ENCODE data around the gene ZNF577. TPM values are rescaled to one million over a fixed set of nuclear protein-coding genes. Genes with fewer than 3 reads are reported as not detected.

ZNF577 gene
- total and polyA plus RNA-seq, 2 of the 13 experiments (the other 11 are each of a cell fraction or from before 2014, with no cell fraction given), result 5.7 to 7.6 TPM

- TF ChIP-seq ZNF317 (CRISPR knock-in tag; IDR thresholded peaks at IDR 0.05), result peak; percentile 60; the same call in 1 of the 2 replicates
- TF ChIP-seq ERF (CRISPR knock-in tag; IDR thresholded peaks at IDR 0.05), result 0 out of 2 replicates have a peak, but pooled peaks have one; percentile 30
- TF ChIP-seq MEF2D (CRISPR knock-in tag; IDR thresholded peaks at IDR 0.05), result no peak
- TF ChIP-seq CCDC6 (CRISPR knock-in tag; IDR thresholded peaks at IDR 0.05), result no peak
- no peak for TF ChIP-seq ETV6 (CRISPR knock-in tag; conservative IDR thresholded peaks at IDR 0.05)
- TF ChIP-seq, protein P1, sequence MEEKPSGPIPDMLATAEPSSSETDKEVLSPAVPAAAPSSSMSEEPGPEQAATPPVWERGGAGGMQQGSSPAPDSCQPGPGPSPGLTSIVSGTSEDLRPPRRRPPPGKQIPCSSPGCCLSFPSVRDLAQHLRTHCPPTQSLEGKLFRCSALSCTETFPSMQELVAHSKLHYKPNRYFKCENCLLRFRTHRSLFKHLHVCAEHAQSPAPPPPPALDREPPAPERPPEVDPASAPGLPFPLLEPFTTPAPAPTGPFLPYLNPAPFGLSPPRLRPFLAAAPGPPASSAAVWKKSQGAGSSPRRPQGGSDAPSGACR (CRISPR knock-in tag; IDR thresholded peaks at IDR 0.05), result no peak; the same call in 1 of the 2 replicates
- TF ChIP-seq SMAD1 (CRISPR knock-in tag; IDR thresholded peaks at IDR 0.05; ENCODE audit: borderline replicate concordance, low read depth), result peak; percentile 41; the same call in 1 of the 2 replicates
Measured at GRCh38 chr19:51926784-51927741, 39.3 kb upstream of the ZNF577 start, which contains the start of gene ZNF613 (continued).

DNA sequence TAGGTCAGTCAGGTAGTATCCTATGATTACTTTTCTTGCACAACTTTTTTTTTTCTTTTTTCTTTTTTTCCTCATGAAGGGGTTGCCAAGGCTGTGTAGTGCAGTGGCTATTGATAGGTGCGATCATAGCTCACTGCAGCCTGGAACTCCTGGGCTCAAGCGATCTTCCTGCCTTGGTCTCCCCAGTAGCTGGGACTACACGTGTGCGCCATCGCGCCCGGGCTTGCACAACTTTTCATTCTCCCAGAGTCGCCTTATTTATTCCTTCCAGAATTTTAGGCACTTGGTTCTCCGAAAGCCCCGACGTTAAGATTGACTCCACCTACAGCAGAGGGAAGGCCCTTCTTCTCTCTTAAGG lies 38.7 kb upstream of the ZNF577 start:
- CTCF ChIA-PET (ENCODE audit: low intra/inter-chr PET ratio, low total read pairs), result no interaction called here
- H3K27ac ChIP-seq (ENCODE audit: extremely low read length, insufficient read depth, low read length), result peak overlapping the region; percentile 87
- no peak for ATAC-seq
- peak overlapping the region in 2 of 3 experiments; percentile 88 to 96; a peak in 2 of 6 replicates for H3K4me3 ChIP-seq (replicated peaks in 1 of 3; ENCODE audit: insufficient read depth in 1 of 3, low read depth in 2 of 3, low read length in 3 of 3)
- peak overlapping the region; percentile 84 for H3K9ac ChIP-seq (ENCODE audit: insufficient read depth, low read depth, low read length)
- FAIRE-seq, result no peak
- H3K4me2 ChIP-seq (ENCODE audit: low read depth, low read length), result peak overlapping the region; percentile 66
- intact Hi-C loops (cut with micrococcal nuclease; ENCODE audit: unreplicated experiment) (loop anchor here (2.0 to 10.0 kb wide), 2 partner anchors 22 to 78 kb away; partner anchors contain the start of genes ZNF615 and ZNF649), in situ Hi-C loops (cut with HindIII; ENCODE audit: extremely low pct_ligation_motif_present, low pct_unique_long_range_greater_than_20kb) (no loop called here)
- peaks cover 32% of the 10 kb centered on the region for H3K4me1 ChIP-seq (ENCODE audit: insufficient read depth, low read length)
- no peak overlapping the region for H2AFZ ChIP-seq (ENCODE audit: low read length)
- BruUV-seq (replicated peaks), result no TSS peak
- H3K79me2 ChIP-seq (ENCODE audit: insufficient read depth, low read length), result peaks cover 13% of the 10 kb centered on the region
- no peaks in the 10 kb centered on the region for H4K20me1 ChIP-seq (ENCODE audit: insufficient read depth, low read length)
- H3K36me3 ChIP-seq (replicated peaks in 1 of 2; ENCODE audit: control insufficient read depth in 1 of 2, insufficient read depth in 2 of 2, low read length in 2 of 2), result peaks cover 2 to 9% of the 10 kb centered on the region in 2 experiments; a peak in 3 of 5 replicates
- peaks cover 34% of the 10 kb centered on the region for H3K9me3 ChIP-seq (ENCODE audit: low read length)
- POLR2A ChIA-PET, result no interaction called here
- WGBS (ENCODE audit: low lambda C conversion rate), result 78% methylated on average over 11 of the region's 11 CpGs
- H3K27me3 ChIP-seq (ENCODE audit: control insufficient read depth in 1 of 2, insufficient read depth in 2 of 2, low read length in 2 of 2), result no peaks in the 10 kb centered on the region; a peak in 1 of 5 replicates
- no peak for DNase-seq (ENCODE audit: low spot score)
- no peak for TF ChIP-seq SRSF4 (IDR thresholded peaks at IDR 0.05; ENCODE audit: low read depth, low read length, poor library complexity, severe bottlenecking)
- TF ChIP-seq ZNF337 (CRISPR knock-in tag; IDR thresholded peaks at IDR 0.05; ENCODE audit: borderline replicate concordance, low read depth), result 0 out of 2 replicates have a peak, but pooled peaks have one; percentile 30
- no peak for TF ChIP-seq ZNF746 (CRISPR knock-in tag; IDR thresholded peaks at IDR 0.05)
- TF ChIP-seq, protein P2, sequence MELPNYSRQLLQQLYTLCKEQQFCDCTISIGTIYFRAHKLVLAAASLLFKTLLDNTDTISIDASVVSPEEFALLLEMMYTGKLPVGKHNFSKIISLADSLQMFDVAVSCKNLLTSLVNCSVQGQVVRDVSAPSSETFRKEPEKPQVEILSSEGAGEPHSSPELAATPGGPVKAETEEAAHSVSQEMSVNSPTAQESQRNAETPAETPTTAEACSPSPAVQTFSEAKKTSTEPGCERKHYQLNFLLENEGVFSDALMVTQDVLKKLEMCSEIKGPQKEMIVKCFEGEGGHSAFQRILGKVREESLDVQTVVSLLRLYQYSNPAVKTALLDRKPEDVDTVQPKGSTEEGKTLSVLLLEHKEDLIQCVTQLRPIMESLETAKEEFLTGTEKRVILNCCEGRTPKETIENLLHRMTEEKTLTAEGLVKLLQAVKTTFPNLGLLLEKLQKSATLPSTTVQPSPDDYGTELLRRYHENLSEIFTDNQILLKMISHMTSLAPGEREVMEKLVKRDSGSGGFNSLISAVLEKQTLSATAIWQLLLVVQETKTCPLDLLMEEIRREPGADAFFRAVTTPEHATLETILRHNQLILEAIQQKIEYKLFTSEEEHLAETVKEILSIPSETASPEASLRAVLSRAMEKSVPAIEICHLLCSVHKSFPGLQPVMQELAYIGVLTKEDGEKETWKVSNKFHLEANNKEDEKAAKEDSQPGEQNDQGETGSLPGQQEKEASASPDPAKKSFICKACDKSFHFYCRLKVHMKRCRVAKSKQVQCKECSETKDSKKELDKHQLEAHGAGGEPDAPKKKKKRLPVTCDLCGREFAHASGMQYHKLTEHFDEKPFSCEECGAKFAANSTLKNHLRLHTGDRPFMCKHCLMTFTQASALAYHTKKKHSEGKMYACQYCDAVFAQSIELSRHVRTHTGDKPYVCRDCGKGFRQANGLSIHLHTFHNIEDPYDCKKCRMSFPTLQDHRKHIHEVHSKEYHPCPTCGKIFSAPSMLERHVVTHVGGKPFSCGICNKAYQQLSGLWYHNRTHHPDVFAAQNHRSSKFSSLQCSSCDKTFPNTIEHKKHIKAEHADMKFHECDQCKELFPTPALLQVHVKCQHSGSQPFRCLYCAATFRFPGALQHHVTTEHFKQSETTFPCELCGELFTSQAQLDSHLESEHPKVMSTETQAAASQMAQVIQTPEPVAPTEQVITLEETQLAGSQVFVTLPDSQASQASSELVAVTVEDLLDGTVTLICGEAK (IDR thresholded peaks at IDR 0.05), result no peak
- TF ChIP-seq, protein P2 (CRISPR knock-in tag; IDR thresholded peaks at IDR 0.05), result no peak
